Upper lobe of left lung (tissue), 6 donors: ENCODE results near the gene VWA8. TPM values are rescaled to one million over a fixed set of nuclear protein-coding genes. Genes with fewer than 3 reads are reported as not detected.
"Not testable (repeated sequence)": the region's sequence is repeated elsewhere in the genome, so short reads cannot be mapped to it uniquely, and the experiment has no call there.

ENCODE experiments used
- ATAC-seq, 2 donors: fragments of 200-7000 bp; cut with Tn5 transposase; one replicate each; pipeline ENCODE4 v1.9.1; 2022; ENCODE audit warnings: mild to moderate bottlenecking in 2 of 2, moderate library complexity in 2 of 2; ENCODE audit not compliant: low FRiP score in 2 of 2
- DNase-seq, 2 donors: peaks; one replicate each; pipeline ENCODE4 v3.0.0-alpha.2; 2019 to 2020
- H3K27ac ChIP-seq, 4 donors: fragments of 200-600 bp; sonication (generic); one replicate each; pipeline ENCODE4 v1.5.1; 2016 to 2019
- H3K27me3 ChIP-seq, 4 donors: fragments of 200-600 bp; sonication (generic); one replicate each; pipeline ENCODE4 v1.5.1; 2017 to 2019
- H3K36me3 ChIP-seq, 4 donors: fragments of 200-600 bp; sonication (generic); one replicate each; pipeline ENCODE4 v1.5.1; 2016 to 2019
- H3K4me1 ChIP-seq, 4 donors: fragments of 200-600 bp; sonication (generic); one replicate each; pipeline ENCODE4 v1.5.1; 2018 to 2019
- H3K4me3 ChIP-seq, 4 donors: fragments of 200-600 bp; sonication (generic); one replicate each; pipeline ENCODE4 v1.5.1; 2017 to 2019; ENCODE audit warnings: mild to moderate bottlenecking in 2 of 4, moderate library complexity in 1 of 4
- H3K9me3 ChIP-seq, 4 donors: fragments of 200-600 bp; sonication (generic); one replicate each; pipeline ENCODE4 v1.5.1; 2018 to 2019
- EP300 ChIP-seq, 4 donors: sonication (generic); formaldehyde crosslinking; IDR thresholded peaks; one replicate each; pipeline ENCODE4 v1.5.1; 2017; ENCODE audit warnings: antibody characterized with exemption in 4 of 4, control low read depth in 2 of 4
- POLR2A ChIP-seq, 4 donors: fragments of 450-650 bp; IDR thresholded peaks; one replicate each; pipeline ENCODE4 v1.5.1; 2016 to 2017; ENCODE audit warnings: antibody characterized with exemption in 4 of 4, mild to moderate bottlenecking in 2 of 4
- POLR2AphosphoS5 ChIP-seq, 2 donors: sonication (generic); formaldehyde crosslinking; IDR thresholded peaks; one replicate each; pipeline ENCODE4 v1.5.1; 2017; ENCODE audit warnings: antibody characterized with exemption in 2 of 2
- WGBS, 2 donors: methylation state at CpG; one replicate each; pipeline ENCODE4 v1.1.5; 2017 to 2018; 5-methylcytosine and 5-hydroxymethylcytosine counted together
- total RNA-seq, 6 donors: library from RNA; depleted of rRNA in 4 of 6; stranded (reverse); fragments of >200 nt in 4 of 6; gene quantifications; one replicate each; pipeline versions ENCODE4 v1.1.0 to v1.2.1, GENCODE V29; 2016 to 2021
- TF ChIP-seq, protein P1 (sequence below), 6 experiments: fragments of 450-650 bp in 4 of 6; fragments of 200-600 bp in 2 of 6; sonication (generic) in 2 of 6; IDR thresholded peaks; one replicate each; pipeline ENCODE4 v1.5.1; 2016 to 2019; ENCODE audit warnings: antibody characterized with exemption in 6 of 6
- donor health status: DM: no; HTN: no; CAD: no; lungs with moderate emphysema.
- donor health status: DM: no; HTN: yes; CAD: no; lungs with severe emphysema.

The VWA8 gene
- total RNA-seq, 6 donors from 2014 or later = 15.0 to 39.8 (median 16.9) TPM

DNA sequence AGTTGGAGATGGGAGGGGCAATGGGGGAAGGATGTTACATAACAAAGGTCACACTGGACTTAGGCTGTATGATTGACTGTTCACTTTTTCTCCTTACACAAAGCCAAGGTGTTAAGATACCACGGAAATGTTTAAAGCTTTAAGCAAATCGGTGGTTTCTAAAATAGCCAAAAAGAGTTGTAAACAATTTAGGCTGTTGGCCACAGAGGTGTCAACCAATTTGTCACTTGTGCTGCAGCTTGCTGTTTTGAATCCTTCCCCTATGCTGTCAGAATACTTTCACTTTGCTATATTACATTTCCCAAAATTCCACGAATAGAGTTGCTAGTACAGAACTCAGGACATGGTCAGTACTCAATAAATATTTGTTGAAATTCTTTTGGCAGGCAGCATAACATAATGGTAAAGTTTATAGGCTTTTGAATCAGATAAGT, 149.3 kb downstream of the VWA8 start:
- Histone ChIP-seq H3K36me3 (peaks cover 0 to 17% (median 6%) of the 10 kb centered on the region in 4 donors), H3K4me1 (peaks cover 0 to 12% (median 4%) of the 10 kb centered on the region in 4 donors), H3K27me3 (no peaks in the 10 kb centered on the region), H3K27ac (peak overlapping the region in 1 of 4 donors; percentile 27), H3K4me3 (no peak overlapping the region), H3K9me3 (no peaks in the 10 kb centered on the region)
- DNase-seq = no peak
- no peak for TF ChIP-seq POLR2A (IDR thresholded peaks at IDR 0.05)
- TF ChIP-seq POLR2AphosphoS5 (IDR thresholded peaks at IDR 0.05) = no peak
- TF ChIP-seq EP300 (IDR thresholded peaks at IDR 0.05) = no peak
- TF ChIP-seq, protein P1, sequence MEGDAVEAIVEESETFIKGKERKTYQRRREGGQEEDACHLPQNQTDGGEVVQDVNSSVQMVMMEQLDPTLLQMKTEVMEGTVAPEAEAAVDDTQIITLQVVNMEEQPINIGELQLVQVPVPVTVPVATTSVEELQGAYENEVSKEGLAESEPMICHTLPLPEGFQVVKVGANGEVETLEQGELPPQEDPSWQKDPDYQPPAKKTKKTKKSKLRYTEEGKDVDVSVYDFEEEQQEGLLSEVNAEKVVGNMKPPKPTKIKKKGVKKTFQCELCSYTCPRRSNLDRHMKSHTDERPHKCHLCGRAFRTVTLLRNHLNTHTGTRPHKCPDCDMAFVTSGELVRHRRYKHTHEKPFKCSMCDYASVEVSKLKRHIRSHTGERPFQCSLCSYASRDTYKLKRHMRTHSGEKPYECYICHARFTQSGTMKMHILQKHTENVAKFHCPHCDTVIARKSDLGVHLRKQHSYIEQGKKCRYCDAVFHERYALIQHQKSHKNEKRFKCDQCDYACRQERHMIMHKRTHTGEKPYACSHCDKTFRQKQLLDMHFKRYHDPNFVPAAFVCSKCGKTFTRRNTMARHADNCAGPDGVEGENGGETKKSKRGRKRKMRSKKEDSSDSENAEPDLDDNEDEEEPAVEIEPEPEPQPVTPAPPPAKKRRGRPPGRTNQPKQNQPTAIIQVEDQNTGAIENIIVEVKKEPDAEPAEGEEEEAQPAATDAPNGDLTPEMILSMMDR (IDR thresholded peaks at IDR 0.05) = no peak
- WGBS, 2 donors = 14 to 15% methylated on average over 3 of the region's 3 CpGs
- ATAC-seq = no peak

DNA sequence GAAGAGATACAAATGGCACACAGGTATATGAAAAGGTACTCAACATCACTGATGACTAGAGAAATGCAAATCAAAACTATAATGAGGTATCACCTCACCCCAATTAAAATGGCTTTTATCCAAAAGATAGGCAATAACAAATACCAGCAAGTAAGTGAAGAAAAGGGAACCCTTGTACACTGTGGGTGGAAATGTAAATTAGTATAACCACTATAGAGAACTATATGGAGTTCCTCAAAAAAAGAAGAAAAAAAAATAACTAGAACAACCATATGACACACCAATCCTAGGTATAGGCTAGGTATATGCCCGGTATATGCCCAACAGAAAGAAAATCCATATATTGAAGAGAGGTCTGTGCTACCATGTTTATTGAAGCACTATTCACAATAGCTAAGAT, 150.9 kb downstream of the VWA8 start:
- Histone ChIP-seq H3K27me3 (no peaks in the 10 kb centered on the region), H3K4me1 (peaks cover 0 to 12% (median 4%) of the 10 kb centered on the region in 4 donors), H3K27ac (no peak overlapping the region), H3K36me3 (peaks cover 0 to 7% (median under 1%) of the 10 kb centered on the region in 4 donors), H3K4me3 (no peak overlapping the region), H3K9me3 (no peaks in the 10 kb centered on the region)
- DNase-seq (no peak), ATAC-seq (no peak)
- TF ChIP-seq POLR2A (IDR thresholded peaks at IDR 0.05) (no peak), POLR2AphosphoS5 (IDR thresholded peaks at IDR 0.05) (no peak), EP300 (IDR thresholded peaks at IDR 0.05) (no peak)
- TF ChIP-seq, protein P1 (IDR thresholded peaks at IDR 0.05) = no peak
- WGBS, 2 donors = 91 to 96% methylated on average over 1 of the region's 1 CpG

DNA sequence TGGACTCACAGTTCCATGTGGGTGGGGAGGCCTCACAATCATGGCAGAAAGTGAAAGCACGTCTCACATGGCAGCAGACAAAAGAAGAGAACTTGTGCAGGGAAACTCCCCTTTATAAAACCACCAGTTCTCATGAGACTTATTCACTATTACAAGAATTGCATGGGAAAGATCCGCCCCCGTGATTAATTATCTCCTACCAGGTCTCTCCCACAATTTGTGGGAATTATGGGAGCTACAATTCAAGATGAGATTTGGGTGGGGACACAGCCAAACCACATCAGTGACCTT, 157.5 kb downstream of the VWA8 start:
- WGBS, 2 donors = 89 to 94% methylated on average over 3 of the region's 3 CpGs
- not testable (repeated sequence) for ATAC-seq, H3K9me3 ChIP-seq, H3K27ac ChIP-seq, H3K4me3 ChIP-seq, H3K27me3 ChIP-seq, H3K4me1 ChIP-seq, H3K36me3 ChIP-seq, DNase-seq

DNA sequence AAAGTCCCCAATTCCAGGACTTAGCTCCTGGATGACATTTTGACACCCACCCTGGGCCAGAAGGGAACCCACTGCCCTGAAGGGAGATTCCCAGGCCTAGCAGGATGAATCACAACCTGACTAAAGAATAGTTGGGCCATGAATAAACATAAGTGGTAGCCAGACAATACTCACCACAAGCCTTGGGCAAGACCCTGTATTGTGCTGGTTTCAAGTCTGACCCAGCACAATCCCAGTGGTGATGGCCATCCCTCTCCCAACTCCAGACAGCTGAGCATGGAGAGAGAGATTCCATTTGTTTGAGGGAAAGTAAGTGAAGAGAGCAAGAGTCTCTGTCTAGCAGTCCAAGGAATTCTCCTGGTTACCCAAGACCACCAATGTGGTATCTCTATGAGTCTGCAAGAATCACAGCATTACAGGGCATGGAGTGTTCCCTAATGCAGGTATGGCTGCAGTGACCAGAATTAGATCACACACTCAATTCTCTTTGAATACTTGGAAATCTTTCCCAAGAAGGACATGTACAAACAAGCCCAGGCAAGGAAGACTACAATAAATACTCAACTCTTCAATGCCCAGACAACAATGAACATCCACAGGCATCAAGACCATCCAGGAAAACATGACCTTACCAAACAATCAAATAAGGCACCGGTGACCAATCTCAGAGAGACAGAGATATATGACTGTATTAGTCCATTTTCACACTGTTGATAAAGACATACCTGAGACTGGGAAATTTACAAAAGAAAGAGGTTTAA, 158.0 kb downstream of the VWA8 start:
- H3K4me1 ChIP-seq = no peaks in the 10 kb centered on the region
- no peak overlapping the region for H3K4me3 ChIP-seq
- DNase-seq = no peak
- H3K9me3 ChIP-seq = no peaks in the 10 kb centered on the region
- no peak overlapping the region for H3K27ac ChIP-seq
- no peaks in the 10 kb centered on the region for H3K27me3 ChIP-seq
- peaks cover 0 to 6% (median 2%) of the 10 kb centered on the region in 4 donors for H3K36me3 ChIP-seq
- no peak for ATAC-seq
- TF ChIP-seq EP300 (IDR thresholded peaks at IDR 0.05) (no peak), POLR2A (IDR thresholded peaks at IDR 0.05) (no peak), POLR2AphosphoS5 (IDR thresholded peaks at IDR 0.05) (no peak)
- TF ChIP-seq, protein P1 (IDR thresholded peaks at IDR 0.05) = no peak
- WGBS, 2 donors = 86 to 100% methylated on average over 1 of the region's 1 CpG

DNA sequence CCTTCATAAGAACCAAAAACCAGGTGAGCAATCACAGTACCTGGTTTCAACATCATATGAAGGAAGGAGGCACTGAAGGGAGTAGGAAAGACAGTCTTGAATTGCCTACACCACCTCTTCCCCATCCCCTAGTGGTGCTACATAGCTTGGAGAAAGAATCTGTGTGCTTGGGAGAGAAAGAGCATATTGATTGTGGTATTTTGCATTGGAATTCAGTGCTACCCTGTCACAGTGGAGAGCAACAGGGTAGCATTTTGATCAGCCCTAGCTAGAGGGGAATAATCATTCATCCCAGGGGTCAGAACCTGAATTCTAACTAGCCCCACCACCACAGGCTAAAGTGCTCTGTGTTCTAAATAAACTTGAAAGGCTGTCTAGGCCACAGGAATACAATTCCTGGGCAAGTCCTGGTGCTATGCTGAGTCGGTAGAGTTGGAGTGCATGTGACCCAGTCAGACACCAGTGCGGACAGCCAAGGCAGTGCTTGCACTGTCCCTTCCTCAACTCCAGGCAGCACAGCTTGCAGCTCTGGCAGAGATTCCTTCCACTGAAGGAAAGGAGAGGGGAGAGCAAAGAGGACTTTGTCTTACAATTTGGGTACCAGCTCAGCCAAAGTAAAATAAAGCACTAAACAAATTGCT, 158.7 kb downstream of the VWA8 start:
- DNase-seq (no peak), ATAC-seq (no peak)
- H3K9me3 ChIP-seq = no peaks in the 10 kb centered on the region
- no peak overlapping the region for H3K4me3 ChIP-seq
- WGBS, 2 donors = 94 to 100% methylated on average over 2 of the region's 2 CpGs
- H3K4me1 ChIP-seq = no peaks in the 10 kb centered on the region
- peaks cover 0 to 3% (median 0%) of the 10 kb centered on the region in 4 donors for H3K36me3 ChIP-seq
- no peak overlapping the region for H3K27ac ChIP-seq
- H3K27me3 ChIP-seq = no peaks in the 10 kb centered on the region
- TF ChIP-seq POLR2A (IDR thresholded peaks at IDR 0.05) = no peak
- no peak for TF ChIP-seq EP300 (IDR thresholded peaks at IDR 0.05)
- TF ChIP-seq POLR2AphosphoS5 (IDR thresholded peaks at IDR 0.05) = no peak
- TF ChIP-seq, protein P1 (IDR thresholded peaks at IDR 0.05) = no peak
